AG09309 (cell line): ENCODE results near the gene GMEB2.

ENCODE experiments used
- DNase-seq: peaks from one replicate; pipeline ENCODE4 v3.0.0-alpha.2; 2010; ENCODE audit warnings: low read depth
- H3K4me3 ChIP-seq: 2 replicates; pipeline ENCODE4 v1.5.1; 2011; ENCODE audit warnings: mild to moderate bottlenecking, low read depth, low read length, moderate library complexity; ENCODE audit not compliant: control insufficient read depth
- TF ChIP-seq, protein P1 (sequence below): IDR thresholded peaks from 2 replicates; pipeline ENCODE4 v1.5.1; 2011; ENCODE audit warnings: mild to moderate bottlenecking, low read depth, low read length, inconsistent platforms; ENCODE audit not compliant: insufficient read depth, control insufficient read depth; ENCODE audit errors: missing control alignments

The GMEB2 gene

DNA sequence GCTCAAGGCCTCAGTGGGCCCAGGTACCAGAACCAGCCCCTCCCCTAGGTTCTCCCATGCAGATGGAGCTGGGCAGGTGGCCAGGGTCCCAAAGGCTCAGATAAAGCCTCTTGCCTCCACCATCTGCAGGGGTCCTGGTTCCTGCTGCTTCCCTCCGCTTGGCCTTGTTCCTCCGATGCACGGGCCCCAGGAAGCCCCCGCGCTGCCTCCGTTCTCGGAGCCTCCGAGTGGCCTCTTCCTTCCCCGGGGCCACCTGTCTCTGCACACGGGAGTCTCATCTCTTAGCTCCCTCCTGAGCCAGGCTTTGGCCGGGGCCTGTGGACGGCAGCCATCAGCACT, 87.8 kb downstream of the GMEB2 start:
- H3K4me3 ChIP-seq, result no peak overlapping the region
- DNase-seq, result no peak
- TF ChIP-seq, protein P1, sequence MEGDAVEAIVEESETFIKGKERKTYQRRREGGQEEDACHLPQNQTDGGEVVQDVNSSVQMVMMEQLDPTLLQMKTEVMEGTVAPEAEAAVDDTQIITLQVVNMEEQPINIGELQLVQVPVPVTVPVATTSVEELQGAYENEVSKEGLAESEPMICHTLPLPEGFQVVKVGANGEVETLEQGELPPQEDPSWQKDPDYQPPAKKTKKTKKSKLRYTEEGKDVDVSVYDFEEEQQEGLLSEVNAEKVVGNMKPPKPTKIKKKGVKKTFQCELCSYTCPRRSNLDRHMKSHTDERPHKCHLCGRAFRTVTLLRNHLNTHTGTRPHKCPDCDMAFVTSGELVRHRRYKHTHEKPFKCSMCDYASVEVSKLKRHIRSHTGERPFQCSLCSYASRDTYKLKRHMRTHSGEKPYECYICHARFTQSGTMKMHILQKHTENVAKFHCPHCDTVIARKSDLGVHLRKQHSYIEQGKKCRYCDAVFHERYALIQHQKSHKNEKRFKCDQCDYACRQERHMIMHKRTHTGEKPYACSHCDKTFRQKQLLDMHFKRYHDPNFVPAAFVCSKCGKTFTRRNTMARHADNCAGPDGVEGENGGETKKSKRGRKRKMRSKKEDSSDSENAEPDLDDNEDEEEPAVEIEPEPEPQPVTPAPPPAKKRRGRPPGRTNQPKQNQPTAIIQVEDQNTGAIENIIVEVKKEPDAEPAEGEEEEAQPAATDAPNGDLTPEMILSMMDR, result no peak

DNA sequence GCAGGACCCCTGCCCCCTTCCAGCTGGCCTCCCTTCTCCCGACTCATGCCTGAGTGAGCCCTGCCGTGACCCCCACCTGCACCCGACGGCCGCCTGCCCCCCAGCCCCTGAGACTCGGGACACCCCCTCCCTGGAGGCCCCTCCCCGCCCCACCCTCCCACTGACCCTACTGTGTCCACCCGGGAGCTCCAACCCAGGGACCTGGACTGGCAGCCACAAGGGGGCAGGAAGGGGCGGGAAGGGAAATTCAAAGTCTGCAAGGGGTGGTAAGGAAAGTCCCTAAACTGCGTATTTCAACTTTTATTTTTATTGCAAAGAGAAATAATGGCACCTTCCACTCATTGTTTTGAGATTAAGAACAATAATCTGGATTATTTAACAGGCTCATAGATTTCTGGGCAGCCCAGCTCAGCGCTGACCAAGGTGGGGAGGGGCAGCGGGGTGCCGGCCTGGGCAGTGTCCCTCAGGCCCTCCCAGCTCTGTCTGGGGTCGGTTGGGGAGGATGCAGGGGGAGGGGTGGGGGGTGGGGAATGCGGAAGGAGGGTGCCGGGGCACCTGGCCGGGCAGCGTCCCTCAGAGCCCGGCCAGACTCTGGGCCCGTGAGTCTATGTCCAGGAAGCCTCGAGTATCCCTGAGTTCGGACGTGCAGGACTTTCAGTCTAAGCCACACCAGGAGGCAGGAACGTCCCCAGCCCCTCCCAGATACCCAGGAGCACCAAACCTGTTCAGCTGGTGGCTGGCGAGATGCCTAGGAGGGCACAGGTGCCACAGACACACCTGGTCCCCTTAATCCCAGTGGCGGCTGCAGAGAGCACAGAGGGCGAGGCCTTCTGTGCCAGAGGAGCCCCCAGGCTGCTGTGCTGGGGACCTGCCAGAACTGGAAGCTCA, 88.5 kb downstream of the GMEB2 start:
- H3K4me3 ChIP-seq, result peak overlapping the region; percentile 26
- no peak for DNase-seq
- TF ChIP-seq, protein P1, result no peak
